Measurements from ENCODE around the gene MCF2.

MCF2 gene

GRCh38 chrX:139600105-139600504, 107.9 kb downstream of the MCF2 start:
- no peak for DNase-seq (ENCODE audit: low read depth, low spot score)

- no peak for DNase-seq (ENCODE audit: low read depth, low spot score)
These were observed 111.9 kb downstream of the MCF2 start for GRCh38 chrX:139596068-139596467.

DNA sequence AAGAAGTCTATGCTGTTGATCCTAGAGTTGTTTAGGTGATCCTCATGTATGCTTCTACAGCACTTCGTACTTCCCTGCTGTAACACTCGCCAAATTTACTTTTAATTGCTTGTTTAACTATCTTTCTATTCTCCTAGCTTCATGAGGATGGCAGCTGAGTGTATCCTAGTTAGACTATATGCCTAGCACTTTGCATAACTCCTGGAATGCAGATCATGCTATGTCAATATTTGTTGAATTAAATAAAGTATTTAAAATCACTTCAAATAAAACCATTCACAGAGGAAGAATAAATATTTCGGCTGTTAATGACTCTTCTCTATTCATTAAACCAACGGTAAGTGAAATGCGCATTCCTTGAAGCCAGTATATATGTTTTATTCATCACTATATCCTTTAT, 122.4 kb downstream of the MCF2 start:
- DNase-seq (ENCODE audit: low read depth, low spot score): no peak

DNA sequence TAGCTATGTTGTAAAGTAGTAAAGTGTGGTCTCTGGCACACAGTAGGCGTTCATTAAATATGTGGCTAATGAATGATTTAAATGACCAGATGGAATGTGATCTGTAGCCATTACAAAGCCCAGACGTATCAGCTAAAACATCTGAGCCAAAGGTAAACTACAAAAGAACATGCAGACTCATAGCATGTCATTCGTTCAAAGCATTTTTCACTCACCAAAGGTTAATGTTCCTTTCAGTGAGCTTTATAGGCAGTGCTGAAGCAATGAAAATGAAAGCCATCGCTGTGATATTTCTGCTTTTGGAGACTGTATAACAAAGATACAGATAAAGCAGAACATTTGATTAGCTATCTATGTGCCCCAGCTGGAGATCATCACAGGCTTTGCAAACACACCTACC, 126.9 kb downstream of the MCF2 start:
- DNase-seq (ENCODE audit: low read depth, low spot score): no peak

DNA sequence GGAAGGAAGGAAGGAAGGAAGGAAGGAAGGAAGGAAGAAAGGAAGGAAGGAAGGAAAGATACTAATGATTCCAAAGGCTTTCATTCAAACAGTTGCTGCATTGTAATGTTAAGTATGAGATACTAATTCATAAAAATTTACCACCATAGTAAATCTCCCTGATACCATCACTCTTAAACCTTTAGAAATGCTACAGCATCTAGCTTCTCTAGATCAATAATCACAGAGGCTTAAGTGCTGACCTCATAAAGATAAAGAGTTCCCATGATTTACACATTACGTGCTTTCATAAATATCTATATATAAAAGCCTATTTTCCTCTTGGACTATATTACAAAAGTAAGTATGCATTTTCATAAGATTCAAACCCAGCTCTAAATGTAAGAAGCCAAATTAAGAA, 141.0 kb downstream of the MCF2 start:
- DNase-seq (ENCODE audit: low read depth, low spot score): no peak

DNA sequence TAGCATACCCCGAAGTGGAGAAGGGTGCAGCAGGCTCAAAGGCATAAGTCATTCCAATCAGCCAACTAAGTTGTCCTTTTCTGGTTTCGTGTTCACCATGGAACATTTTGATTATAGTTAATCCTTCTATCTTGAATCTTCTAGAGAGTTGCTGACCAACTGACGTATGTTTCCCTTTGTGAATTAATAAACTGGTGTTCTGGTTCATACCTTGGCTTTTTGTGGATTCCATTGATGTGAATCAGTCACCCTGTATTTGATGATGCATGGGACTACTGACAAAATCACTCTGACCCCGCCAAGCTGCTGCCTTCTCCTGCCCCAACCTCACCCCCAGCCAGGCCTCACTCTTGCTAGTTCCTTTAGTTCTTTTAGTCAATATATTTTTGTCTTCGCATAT, 144.7 kb downstream of the MCF2 start:
- no peak for DNase-seq (ENCODE audit: low read depth, low spot score)

- DNase-seq (ENCODE audit: low read depth, low spot score): no peak
These were observed 147.7 kb downstream of the MCF2 start for GRCh38 chrX:139560221-139560620.

GRCh38 chrX:139559383-139560042, 148.5 kb downstream of the MCF2 start:
- no peak for DNase-seq (ENCODE audit: low read depth, low spot score)

GRCh38 chrX:139554991-139555675, 152.8 kb downstream of the MCF2 start:
- no peak for DNase-seq (ENCODE audit: low read depth, low spot score)

- no peak for DNase-seq (ENCODE audit: low read depth, low spot score)
These were observed 153.6 kb downstream of the MCF2 start for GRCh38 chrX:139554376-139554775.

- DNase-seq (ENCODE audit: low read depth, low spot score): no peak
These were observed 163.4 kb downstream of the MCF2 start for GRCh38 chrX:139544591-139544990.

DNA sequence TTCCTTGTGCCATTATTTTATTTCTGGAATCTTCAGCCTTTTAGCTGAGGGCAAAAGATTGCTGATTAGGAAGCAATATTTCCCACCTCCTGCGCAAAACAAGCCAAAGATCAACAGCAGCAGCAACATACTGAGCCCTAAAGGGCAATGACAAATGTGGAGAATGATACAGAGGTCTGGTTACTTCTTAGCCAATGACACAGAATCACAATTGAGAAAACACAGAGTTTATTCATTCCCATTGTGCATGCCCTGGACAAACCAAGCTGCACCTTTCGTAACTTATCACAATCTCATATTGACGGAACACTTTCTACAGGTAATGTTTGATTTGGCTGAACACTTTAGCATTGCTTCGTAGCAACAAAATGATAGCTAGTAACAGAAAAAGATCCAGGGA, 164.0 kb downstream of the MCF2 start:
- DNase-seq (ENCODE audit: low read depth, low spot score): no peak

DNA sequence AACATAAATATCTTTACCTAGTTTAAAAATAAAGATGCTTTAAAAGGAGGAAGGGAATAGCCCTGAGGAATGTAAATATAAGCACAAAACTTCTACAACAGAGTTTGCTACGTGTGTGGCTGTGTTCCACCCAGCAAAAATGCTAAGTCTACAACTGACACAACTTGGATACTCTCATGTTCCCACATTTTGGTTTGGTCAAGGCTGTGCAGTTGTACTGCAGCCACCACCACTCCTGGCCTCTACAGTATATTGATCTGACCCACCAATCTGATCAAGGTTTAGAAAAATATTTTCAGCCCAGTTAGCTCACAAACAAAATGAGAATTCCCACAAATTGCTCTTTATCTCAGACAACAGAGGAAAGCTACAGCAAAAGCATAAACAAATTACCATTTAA, 165.3 kb downstream of the MCF2 start:
- no peak for DNase-seq (ENCODE audit: low read depth, low spot score)

GRCh38 chrX:139538907-139539790, 168.8 kb downstream of the MCF2 start:
- DNase-seq (ENCODE audit: low read depth, low spot score): no peak

DNA sequence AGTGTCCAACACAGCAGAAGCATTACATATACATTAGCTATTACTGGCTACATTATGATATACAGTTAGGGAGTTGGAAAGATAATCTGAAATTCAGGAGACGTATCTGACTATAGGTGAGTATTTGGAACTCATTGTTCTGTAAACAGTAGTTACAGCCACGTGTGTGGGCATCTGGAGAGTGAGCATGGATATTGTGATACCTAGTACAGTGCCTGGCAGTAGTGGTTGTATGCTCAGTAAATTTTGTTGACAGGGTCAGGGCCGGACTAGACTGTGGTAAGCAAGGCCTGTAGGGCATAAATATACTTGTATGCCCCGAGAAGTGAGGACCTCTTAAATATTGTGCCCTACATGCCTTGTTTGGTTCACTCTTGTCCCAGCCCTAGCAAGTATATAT, 174.5 kb downstream of the MCF2 start:
- DNase-seq (ENCODE audit: low read depth, low spot score): no peak

GRCh38 chrX:139532834-139533233, 175.1 kb downstream of the MCF2 start:
- DNase-seq (ENCODE audit: low read depth, low spot score): no peak

Measured in activated naive CD8-positive, alpha-beta T cell treated with anti-CD3 and anti-CD28 coated beads, Interleukin-2, amount 50 U/mL, for 16 hours (primary cell).